Measurements from ENCODE around the gene KHDRBS2. TPM values are rescaled to one million over a fixed set of nuclear protein-coding genes. Genes with fewer than 3 reads are reported as not detected.

KHDRBS2 gene
- total RNA-seq, 1 donor from 2014 or later: not detected

- no peak overlapping the region for H3K4me3 ChIP-seq (ENCODE audit: low read depth, low read length)
- no peak for DNase-seq (ENCODE audit: low read depth)
- TF ChIP-seq, protein P1, sequence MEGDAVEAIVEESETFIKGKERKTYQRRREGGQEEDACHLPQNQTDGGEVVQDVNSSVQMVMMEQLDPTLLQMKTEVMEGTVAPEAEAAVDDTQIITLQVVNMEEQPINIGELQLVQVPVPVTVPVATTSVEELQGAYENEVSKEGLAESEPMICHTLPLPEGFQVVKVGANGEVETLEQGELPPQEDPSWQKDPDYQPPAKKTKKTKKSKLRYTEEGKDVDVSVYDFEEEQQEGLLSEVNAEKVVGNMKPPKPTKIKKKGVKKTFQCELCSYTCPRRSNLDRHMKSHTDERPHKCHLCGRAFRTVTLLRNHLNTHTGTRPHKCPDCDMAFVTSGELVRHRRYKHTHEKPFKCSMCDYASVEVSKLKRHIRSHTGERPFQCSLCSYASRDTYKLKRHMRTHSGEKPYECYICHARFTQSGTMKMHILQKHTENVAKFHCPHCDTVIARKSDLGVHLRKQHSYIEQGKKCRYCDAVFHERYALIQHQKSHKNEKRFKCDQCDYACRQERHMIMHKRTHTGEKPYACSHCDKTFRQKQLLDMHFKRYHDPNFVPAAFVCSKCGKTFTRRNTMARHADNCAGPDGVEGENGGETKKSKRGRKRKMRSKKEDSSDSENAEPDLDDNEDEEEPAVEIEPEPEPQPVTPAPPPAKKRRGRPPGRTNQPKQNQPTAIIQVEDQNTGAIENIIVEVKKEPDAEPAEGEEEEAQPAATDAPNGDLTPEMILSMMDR (conservative IDR thresholded peaks at IDR 0.05; ENCODE audit: low read depth, low read length): no peak
Observed at GRCh38 chr6:62202078-62202477, 83.9 kb downstream of the KHDRBS2 start.

GRCh38 chr6:62192593-62192992 lies 93.4 kb downstream of the KHDRBS2 start:
- TF ChIP-seq, protein P1 (conservative IDR thresholded peaks at IDR 0.05; ENCODE audit: low read depth, low read length): no peak
- no peak for DNase-seq (ENCODE audit: low read depth)
- no peak overlapping the region for H3K4me3 ChIP-seq (ENCODE audit: low read depth, low read length)

GRCh38 chr6:62175195-62175594 lies 110.8 kb downstream of the KHDRBS2 start:
- no peak for DNase-seq (ENCODE audit: low read depth)
- H3K4me3 ChIP-seq (ENCODE audit: low read depth, low read length): no peak overlapping the region
- TF ChIP-seq, protein P1 (conservative IDR thresholded peaks at IDR 0.05; ENCODE audit: low read depth, low read length): no peak

DNA sequence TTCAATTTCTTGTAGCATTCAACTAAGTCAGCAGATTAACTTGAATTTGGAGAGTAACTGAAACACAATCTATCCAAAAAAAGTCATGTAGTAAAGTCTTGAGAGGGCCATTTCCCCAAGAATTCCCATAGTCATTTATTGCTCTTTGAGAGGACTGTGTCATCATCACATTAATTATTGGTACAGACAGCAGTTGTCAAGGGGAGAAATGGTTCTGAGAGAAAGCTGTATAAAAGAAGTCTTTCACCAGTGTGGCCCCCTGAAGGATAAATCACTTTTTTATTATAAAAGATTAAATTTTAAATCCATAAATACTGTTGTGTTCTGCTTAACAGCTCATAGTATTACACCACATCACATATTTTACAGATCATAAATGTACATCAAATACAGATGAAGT lies 111.5 kb downstream of the KHDRBS2 start:
- no peak for DNase-seq (ENCODE audit: low read depth)
- TF ChIP-seq, protein P1 (conservative IDR thresholded peaks at IDR 0.05; ENCODE audit: low read depth, low read length): no peak
- no peak overlapping the region for H3K4me3 ChIP-seq (ENCODE audit: low read depth, low read length)

DNA sequence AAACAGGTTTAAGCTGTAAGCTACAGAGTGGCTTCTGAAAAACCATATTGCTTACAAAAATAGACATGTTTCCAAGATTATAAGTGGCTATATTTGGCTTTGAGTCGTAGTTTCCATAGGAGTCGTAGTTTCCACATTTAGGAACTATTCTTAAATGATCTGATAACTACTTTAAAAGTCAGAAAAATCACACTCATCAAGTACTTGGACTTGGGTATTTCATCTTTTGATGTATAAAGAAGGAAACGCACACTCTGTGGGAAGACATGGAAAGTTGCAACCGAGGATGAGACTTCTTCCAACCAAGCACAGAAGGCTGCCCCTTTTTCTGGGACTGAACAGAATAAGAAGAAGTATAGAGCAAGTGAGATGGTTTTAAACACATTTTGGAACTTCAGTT lies 118.3 kb downstream of the KHDRBS2 start:
- H3K4me3 ChIP-seq (ENCODE audit: low read depth, low read length): no peak overlapping the region
- TF ChIP-seq, protein P1 (conservative IDR thresholded peaks at IDR 0.05; ENCODE audit: low read depth, low read length): no peak
- no peak for DNase-seq (ENCODE audit: low read depth)

DNA sequence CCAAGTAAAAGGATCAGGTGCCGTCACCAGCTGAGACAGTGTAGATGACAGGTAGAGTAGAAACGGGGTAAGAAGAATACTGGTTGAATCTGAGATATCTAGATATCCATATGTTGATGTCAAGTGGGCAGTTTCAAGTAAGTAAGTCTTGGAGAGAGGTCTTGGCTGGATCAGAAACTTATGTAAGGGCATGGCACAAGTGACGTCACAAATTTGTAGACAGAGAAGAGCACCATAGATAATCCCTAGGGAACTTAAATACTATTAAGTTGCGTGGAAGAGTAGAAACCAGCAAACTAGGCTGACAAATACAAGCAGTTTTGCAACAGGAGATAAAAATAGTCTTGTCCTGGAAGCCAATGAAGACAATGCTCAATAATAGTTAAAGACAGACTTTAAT lies 123.2 kb downstream of the KHDRBS2 start:
- TF ChIP-seq, protein P1 (conservative IDR thresholded peaks at IDR 0.05; ENCODE audit: low read depth, low read length): no peak
- no peak overlapping the region for H3K4me3 ChIP-seq (ENCODE audit: low read depth, low read length)
- no peak for DNase-seq (ENCODE audit: low read depth)

DNA sequence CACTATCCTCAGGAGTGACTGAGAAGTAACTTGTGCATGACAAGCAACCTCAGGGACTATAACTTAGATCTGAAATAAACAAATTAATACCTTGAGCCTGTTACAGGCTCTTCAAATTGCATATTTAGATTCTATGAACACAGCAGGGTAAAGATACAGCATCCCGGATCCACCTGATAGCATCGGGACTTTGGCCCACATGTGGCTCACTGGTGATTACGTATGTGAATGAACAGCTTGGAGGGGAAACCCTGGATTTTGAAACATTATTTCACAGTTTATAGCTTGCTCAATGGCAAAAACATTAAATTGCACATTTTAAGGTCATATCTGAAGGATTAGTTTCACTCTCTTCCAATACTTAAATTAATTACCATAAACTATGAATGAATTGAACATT lies 133.2 kb downstream of the KHDRBS2 start:
- H3K4me3 ChIP-seq (ENCODE audit: low read depth, low read length): no peak overlapping the region
- TF ChIP-seq, protein P1 (conservative IDR thresholded peaks at IDR 0.05; ENCODE audit: low read depth, low read length): no peak
- no peak for DNase-seq (ENCODE audit: low read depth)

All from epithelial cell of proximal tubule (primary cell).